Upper lobe of left lung (tissue), 6 donors: Measurements from ENCODE around the gene ARHGEF10L. TPM values are rescaled to one million over a fixed set of nuclear protein-coding genes. Genes with fewer than 3 reads are reported as not detected.

Source experiments
- ATAC-seq, 2 donors: fragments of 200-7000 bp; cut with Tn5 transposase; one replicate each; pipeline ENCODE4 v1.9.1; 2022; ENCODE audit warnings: mild to moderate bottlenecking in 2 of 2, moderate library complexity in 2 of 2; ENCODE audit not compliant: low FRiP score in 2 of 2
- DNase-seq, 2 donors: peaks; one replicate each; pipeline ENCODE4 v3.0.0-alpha.2; 2019 to 2020
- H3K27ac ChIP-seq, 4 donors: fragments of 200-600 bp; sonication (generic); one replicate each; pipeline ENCODE4 v1.5.1; 2016 to 2019
- H3K27me3 ChIP-seq, 4 donors: fragments of 200-600 bp; sonication (generic); one replicate each; pipeline ENCODE4 v1.5.1; 2017 to 2019
- H3K36me3 ChIP-seq, 4 donors: fragments of 200-600 bp; sonication (generic); one replicate each; pipeline ENCODE4 v1.5.1; 2016 to 2019
- H3K4me1 ChIP-seq, 4 donors: fragments of 200-600 bp; sonication (generic); one replicate each; pipeline ENCODE4 v1.5.1; 2018 to 2019
- H3K4me3 ChIP-seq, 4 donors: fragments of 200-600 bp; sonication (generic); one replicate each; pipeline ENCODE4 v1.5.1; 2017 to 2019; ENCODE audit warnings: mild to moderate bottlenecking in 2 of 4, moderate library complexity in 1 of 4
- H3K9me3 ChIP-seq, 4 donors: fragments of 200-600 bp; sonication (generic); one replicate each; pipeline ENCODE4 v1.5.1; 2018 to 2019
- EP300 ChIP-seq, 4 donors: sonication (generic); formaldehyde crosslinking; IDR thresholded peaks; one replicate each; pipeline ENCODE4 v1.5.1; 2017; ENCODE audit warnings: antibody characterized with exemption in 4 of 4, control low read depth in 2 of 4
- POLR2A ChIP-seq, 4 donors: fragments of 450-650 bp; IDR thresholded peaks; one replicate each; pipeline ENCODE4 v1.5.1; 2016 to 2017; ENCODE audit warnings: antibody characterized with exemption in 4 of 4, mild to moderate bottlenecking in 2 of 4
- POLR2AphosphoS5 ChIP-seq, 2 donors: sonication (generic); formaldehyde crosslinking; IDR thresholded peaks; one replicate each; pipeline ENCODE4 v1.5.1; 2017; ENCODE audit warnings: antibody characterized with exemption in 2 of 2
- WGBS, 2 donors: methylation state at CpG; one replicate each; pipeline ENCODE4 v1.1.5; 2017 to 2018; 5-methylcytosine and 5-hydroxymethylcytosine counted together
- total RNA-seq, 6 donors: library from RNA; depleted of rRNA in 4 of 6; stranded (reverse); fragments of >200 nt in 4 of 6; gene quantifications; one replicate each; pipeline versions ENCODE4 v1.1.0 to v1.2.1, GENCODE V29; 2016 to 2021
- TF ChIP-seq, protein P1 (sequence below), 6 experiments: fragments of 450-650 bp in 4 of 6; fragments of 200-600 bp in 2 of 6; sonication (generic) in 2 of 6; IDR thresholded peaks; one replicate each; pipeline ENCODE4 v1.5.1; 2016 to 2019; ENCODE audit warnings: antibody characterized with exemption in 6 of 6
- donor health status: DM: no; HTN: no; CAD: no; lungs with moderate emphysema.
- donor health status: DM: no; HTN: yes; CAD: no; lungs with severe emphysema.

Gene ARHGEF10L
- total RNA-seq, 6 donors from 2014 or later = 17.6 to 172 (median 50.0) TPM

DNA sequence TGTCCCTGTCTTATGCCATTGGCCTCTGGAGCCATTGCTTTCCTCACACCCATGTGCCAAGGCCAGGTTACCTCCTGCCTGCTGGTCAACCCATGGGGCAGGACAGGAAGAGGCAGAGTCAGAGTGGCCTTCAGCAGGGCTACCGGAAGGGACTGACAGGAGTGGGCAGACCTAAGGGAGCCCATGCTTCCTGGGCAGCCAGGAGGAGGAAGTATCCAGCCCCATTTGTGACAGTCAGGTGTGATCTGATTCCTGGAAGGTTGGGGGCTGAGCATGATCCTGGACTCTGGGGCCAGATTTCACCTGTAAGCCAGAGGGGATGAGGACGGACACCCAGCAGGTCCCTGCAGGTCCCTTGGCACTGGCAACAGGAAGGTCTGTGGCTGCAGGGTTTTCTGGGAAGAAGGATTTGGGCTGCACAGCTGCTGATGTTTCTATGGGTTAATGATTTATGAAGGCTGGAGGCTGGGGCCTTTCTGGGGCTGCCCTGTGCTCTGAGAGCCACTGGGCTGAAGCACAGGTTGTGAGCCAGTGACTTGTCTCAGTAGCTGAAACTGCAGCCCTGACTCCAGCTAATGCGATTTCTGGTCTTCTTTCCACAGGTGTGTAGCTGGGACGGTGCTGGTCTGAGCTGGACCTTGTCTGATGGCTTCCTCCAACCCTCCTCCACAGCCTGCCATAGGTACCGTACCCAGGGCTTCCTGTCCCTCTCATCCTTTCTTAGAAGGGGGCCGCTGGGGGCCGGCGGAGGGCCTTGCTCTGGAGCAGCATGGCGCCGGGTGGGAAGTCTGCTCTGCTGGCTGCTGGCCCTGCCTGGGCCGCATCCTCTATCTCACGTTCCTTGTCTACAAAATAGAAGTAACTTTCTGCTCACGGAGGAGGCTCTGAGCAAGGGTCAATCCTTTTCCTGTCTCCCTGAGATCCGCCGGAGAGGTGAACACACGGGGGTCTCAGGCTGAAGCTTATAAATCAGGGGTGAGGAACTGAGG, 40.7 kb downstream of the ARHGEF10L start:
- ATAC-seq (no peak), DNase-seq (no peak)
- Histone ChIP-seq H3K27ac (no peak overlapping the region), H3K36me3 (no peaks in the 10 kb centered on the region), H3K4me1 (no peaks in the 10 kb centered on the region), H3K9me3 (no peaks in the 10 kb centered on the region), H3K27me3 (no peaks in the 10 kb centered on the region), H3K4me3 (no peak overlapping the region)
- 64 to 75% methylated on average over 10 to 15 of the region's 16 CpGs for WGBS, 2 donors
- no peak for TF ChIP-seq EP300 (IDR thresholded peaks at IDR 0.05)
- TF ChIP-seq, protein P1, sequence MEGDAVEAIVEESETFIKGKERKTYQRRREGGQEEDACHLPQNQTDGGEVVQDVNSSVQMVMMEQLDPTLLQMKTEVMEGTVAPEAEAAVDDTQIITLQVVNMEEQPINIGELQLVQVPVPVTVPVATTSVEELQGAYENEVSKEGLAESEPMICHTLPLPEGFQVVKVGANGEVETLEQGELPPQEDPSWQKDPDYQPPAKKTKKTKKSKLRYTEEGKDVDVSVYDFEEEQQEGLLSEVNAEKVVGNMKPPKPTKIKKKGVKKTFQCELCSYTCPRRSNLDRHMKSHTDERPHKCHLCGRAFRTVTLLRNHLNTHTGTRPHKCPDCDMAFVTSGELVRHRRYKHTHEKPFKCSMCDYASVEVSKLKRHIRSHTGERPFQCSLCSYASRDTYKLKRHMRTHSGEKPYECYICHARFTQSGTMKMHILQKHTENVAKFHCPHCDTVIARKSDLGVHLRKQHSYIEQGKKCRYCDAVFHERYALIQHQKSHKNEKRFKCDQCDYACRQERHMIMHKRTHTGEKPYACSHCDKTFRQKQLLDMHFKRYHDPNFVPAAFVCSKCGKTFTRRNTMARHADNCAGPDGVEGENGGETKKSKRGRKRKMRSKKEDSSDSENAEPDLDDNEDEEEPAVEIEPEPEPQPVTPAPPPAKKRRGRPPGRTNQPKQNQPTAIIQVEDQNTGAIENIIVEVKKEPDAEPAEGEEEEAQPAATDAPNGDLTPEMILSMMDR (IDR thresholded peaks at IDR 0.05) = no peak
- TF ChIP-seq POLR2AphosphoS5 (IDR thresholded peaks at IDR 0.05) = no peak
- no peak for TF ChIP-seq POLR2A (IDR thresholded peaks at IDR 0.05)

DNA sequence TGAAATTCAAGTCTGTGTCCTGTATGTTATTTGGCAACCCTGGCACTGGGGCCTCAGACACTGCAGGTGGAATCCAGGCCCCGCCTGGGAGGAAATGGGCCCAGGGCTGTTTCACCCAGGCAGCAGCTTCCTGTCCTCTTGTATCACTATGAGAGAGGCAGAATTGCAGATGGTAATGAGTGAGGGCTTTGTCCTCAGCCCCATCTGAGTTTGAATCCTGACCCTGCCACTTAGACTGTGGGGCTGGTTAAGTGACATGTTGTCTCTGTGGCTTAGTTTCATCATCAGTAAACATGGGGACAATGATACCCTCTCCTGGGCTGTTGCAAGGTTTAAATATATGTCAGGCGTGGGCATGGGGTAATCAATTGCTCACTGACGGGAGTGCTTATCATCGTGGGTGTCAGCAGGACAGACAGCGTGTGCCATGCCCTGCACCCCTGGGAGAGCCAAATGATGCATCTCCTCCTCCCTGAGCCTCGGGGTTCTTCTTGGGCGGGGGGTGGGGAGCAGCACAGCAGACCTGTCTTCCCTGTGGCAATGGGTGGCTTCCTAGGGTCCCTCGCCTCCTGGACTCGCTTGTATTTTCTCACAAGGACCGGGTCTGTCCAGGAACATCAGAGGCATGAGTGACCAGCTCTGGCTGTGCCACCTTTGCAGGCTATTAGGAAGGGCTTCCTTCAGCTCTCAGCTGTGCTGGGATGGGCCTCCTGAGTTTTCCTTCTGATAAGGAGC, 42.1 kb downstream of the ARHGEF10L start:
- no peaks in the 10 kb centered on the region for H3K36me3 ChIP-seq
- no peaks in the 10 kb centered on the region for H3K9me3 ChIP-seq
- H3K27ac ChIP-seq = no peak overlapping the region
- no peaks in the 10 kb centered on the region for H3K27me3 ChIP-seq
- H3K4me3 ChIP-seq = no peak overlapping the region
- WGBS, 2 donors = 76 to 82% methylated on average over 8 to 10 of the region's 10 CpGs
- TF ChIP-seq POLR2AphosphoS5 (IDR thresholded peaks at IDR 0.05) = no peak
- no peak for TF ChIP-seq POLR2A (IDR thresholded peaks at IDR 0.05)
- TF ChIP-seq EP300 (IDR thresholded peaks at IDR 0.05) = no peak
- TF ChIP-seq, protein P1 (IDR thresholded peaks at IDR 0.05) = no peak
- ATAC-seq (no peak), DNase-seq (no peak)
- H3K4me1 ChIP-seq = peaks cover 0 to 10% (median 5%) of the 10 kb centered on the region in 4 donors

DNA sequence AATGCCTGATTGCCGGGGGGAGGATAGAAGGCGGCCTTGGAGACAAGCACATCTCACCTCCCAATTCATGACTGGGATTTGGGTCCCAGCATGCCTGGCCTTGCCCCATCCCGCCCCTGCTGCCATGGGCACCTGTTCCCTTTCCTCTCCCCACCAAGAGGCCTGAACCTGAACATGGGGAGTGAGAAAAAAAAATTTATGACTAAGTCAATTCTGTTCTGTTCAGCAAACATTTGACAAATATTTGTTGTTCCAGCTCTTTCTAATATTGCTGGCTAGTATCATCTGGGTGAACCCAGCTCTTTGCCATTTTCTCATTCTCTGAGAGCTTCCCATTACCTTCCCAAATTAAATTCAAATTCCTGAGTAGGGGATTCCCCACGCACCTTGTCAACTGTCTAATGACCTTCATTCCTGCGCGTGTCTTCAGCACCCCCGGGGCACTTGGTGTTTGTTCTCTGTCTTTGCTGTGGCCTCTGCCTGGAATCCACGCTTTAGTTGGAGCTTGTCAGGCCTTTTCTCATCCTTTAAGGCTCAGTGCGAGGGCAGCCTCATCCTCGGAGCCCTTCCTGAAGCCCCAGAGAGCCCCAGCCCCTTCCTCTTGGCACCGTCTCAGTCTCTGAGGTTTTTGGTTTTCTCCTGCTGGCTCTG, 42.8 kb downstream of the ARHGEF10L start:
- H3K9me3 ChIP-seq = no peaks in the 10 kb centered on the region
- TF ChIP-seq POLR2A (IDR thresholded peaks at IDR 0.05) (no peak), EP300 (IDR thresholded peaks at IDR 0.05) (no peak), POLR2AphosphoS5 (IDR thresholded peaks at IDR 0.05) (no peak)
- TF ChIP-seq, protein P1 (IDR thresholded peaks at IDR 0.05) = no peak
- peaks cover 2 to 13% (median 6%) of the 10 kb centered on the region in 4 donors for H3K4me1 ChIP-seq
- no peak overlapping the region for H3K27ac ChIP-seq
- DNase-seq (no peak), ATAC-seq (no peak)
- H3K36me3 ChIP-seq = no peaks in the 10 kb centered on the region
- H3K27me3 ChIP-seq = no peaks in the 10 kb centered on the region
- 62 to 69% methylated on average over 11 of the region's 11 CpGs for whole genome bisulfite sequencing, 2 donors
- no peak overlapping the region for H3K4me3 ChIP-seq

- TF ChIP-seq, protein P1 (IDR thresholded peaks at IDR 0.05) = no peak
- TF ChIP-seq EP300 (IDR thresholded peaks at IDR 0.05) (no peak), POLR2A (IDR thresholded peaks at IDR 0.05) (no peak), POLR2AphosphoS5 (IDR thresholded peaks at IDR 0.05) (no peak)
- WGBS, 2 donors = 93 to 98% methylated on average over 10 of the region's 10 CpGs
- Histone ChIP-seq H3K9me3 (no peaks in the 10 kb centered on the region), H3K36me3 (no peaks in the 10 kb centered on the region), H3K27ac (no peak overlapping the region), H3K4me1 (peaks cover 8 to 29% (median 22%) of the 10 kb centered on the region in 4 donors), H3K27me3 (no peaks in the 10 kb centered on the region), H3K4me3 (no peak overlapping the region)
- no peak for ATAC-seq
- no peak for DNase-seq
Observed at GRCh38 chr1:17584539-17584938, 45.0 kb downstream of the ARHGEF10L start.
